Left lung (tissue), 10 donors: Measurements from ENCODE around the gene MRPL41. TPM values are rescaled to one million over a fixed set of nuclear protein-coding genes. Genes with fewer than 3 reads are reported as not detected.
"Not testable (repeated sequence)": the region's sequence is repeated elsewhere in the genome, so short reads cannot be mapped to it uniquely, and the experiment has no call there.

Experiments used
- ATAC-seq: fragments of 200-7000 bp; cut with Tn5 transposase; one replicate; pipeline ENCODE4 v1.9.1; 2020; ENCODE audit warnings: moderate library complexity
- DNase-seq, 4 donors: peaks; one replicate each; pipeline ENCODE4 v3.0.0-alpha.2; 2013 to 2020
- H3K27ac ChIP-seq, 2 donors: fragments of 200-600 bp; sonication (generic) in 1 of 2; one replicate each; pipeline versions ENCODE4 v1.5.0 to v1.8.0; 2020 to 2021
- H3K27me3 ChIP-seq, 2 donors: fragments of 200-600 bp; sonication (generic) in 1 of 2; one replicate each; pipeline versions ENCODE4 v1.5.0 to v1.8.0; 2020 to 2021
- H3K36me3 ChIP-seq, 2 donors: fragments of 200-600 bp; sonication (generic) in 1 of 2; one replicate each; pipeline versions ENCODE4 v1.5.0 to v1.8.0; 2020 to 2021
- H3K4me1 ChIP-seq, 2 donors: fragments of 200-600 bp; one replicate each; pipeline ENCODE4 v1.8.0; 2021
- H3K4me3 ChIP-seq, 2 donors: fragments of 200-600 bp; sonication (generic) in 1 of 2; one replicate each; pipeline versions ENCODE4 v1.5.0 to v1.8.0; 2020 to 2021; ENCODE audit warnings: mild to moderate bottlenecking in 1 of 2
- H3K9me3 ChIP-seq, 2 donors: fragments of 200-600 bp; sonication (generic) in 1 of 2; one replicate each; pipeline versions ENCODE4 v1.5.0 to v1.8.0; 2020 to 2021
- CTCF ChIP-seq, 2 donors: fragments of 200-600 bp; sonication (generic) in 1 of 2; IDR thresholded peaks; one replicate each; pipeline versions ENCODE4 v1.5.0 to v1.8.0; 2021; ENCODE audit warnings: antibody characterized with exemption in 2 of 2
- intact Hi-C, 2 donors: fragments of 100-400 bp; cut with DNase I; formaldehyde crosslinking; loops; one replicate each; pipeline versions ENCODE4 v1.11.2 to v1.14.2; 2022
- polyA plus RNA-seq, 6 donors: library from polyadenylated mRNA; unstranded; fragments of 120-200 nt; gene quantifications; one replicate each; pipeline ENCODE4 v1.2.1, GENCODE V29; 2013; ENCODE audit not compliant: insufficient read length in 6 of 6
- total RNA-seq, 2 donors: library from RNA; stranded (reverse); fragmentation: NEBNext Ultra II Directional; extraction: Animal tissue kit (Norgen Biotek cat#: 25700); gene quantifications; one replicate each; pipeline ENCODE4 v1.2.1, GENCODE V29; 2021
- donor health status: DM: no; HTN: yes; CAD: no.
- donor health status: DM: no; HTN: no; CAD: no.

Gene MRPL41
- total and polyA plus RNA-seq, 8 donors, result 10.9 to 49.1 (median 18.4) TPM

GRCh38 chr9:137534256-137535119 lies 17.2 kb upstream of the MRPL41 start:
- no peak overlapping the region for H3K4me3 ChIP-seq
- H3K9me3 ChIP-seq, result no peaks in the 10 kb centered on the region
- intact Hi-C loops, result no loop called here
- DNase-seq (peak in 2 of 4 donors; percentile 36 to 73), ATAC-seq (peak; percentile 99)
- no peaks in the 10 kb centered on the region for H3K36me3 ChIP-seq
- no peaks in the 10 kb centered on the region for H3K27me3 ChIP-seq
- no peak overlapping the region for H3K27ac ChIP-seq
- TF ChIP-seq CTCF (IDR thresholded peaks at IDR 0.05), result peak; percentile 35 to 66
- H3K4me1 ChIP-seq, result peaks cover 3 to 9% of the 10 kb centered on the region in 2 donors

GRCh38 chr9:137535120-137535428 lies 16.6 kb upstream of the MRPL41 start:
- Histone ChIP-seq H3K36me3 (no peaks in the 10 kb centered on the region), H3K9me3 (no peaks in the 10 kb centered on the region), H3K4me1 (peaks cover 3 to 9% of the 10 kb centered on the region in 2 donors), H3K4me3 (no peak overlapping the region), H3K27me3 (no peaks in the 10 kb centered on the region), H3K27ac (no peak overlapping the region)
- intact Hi-C loops, result no loop called here
- ATAC-seq (no peak), DNase-seq (no peak)
- no peak for TF ChIP-seq CTCF (IDR thresholded peaks at IDR 0.05)

GRCh38 chr9:137536594-137537131 lies 15.0 kb upstream of the MRPL41 start:
- DNase-seq, intact Hi-C loops, ATAC-seq: not testable (repeated sequence)

GRCh38 chr9:137538058-137538457 lies 13.6 kb upstream of the MRPL41 start:
- intact Hi-C loops, result no loop called here
- no peak for DNase-seq
- no peak overlapping the region for H3K4me3 ChIP-seq
- H3K36me3 ChIP-seq, result peaks cover 0 to 6% of the 10 kb centered on the region in 2 donors
- H3K4me1 ChIP-seq, result peaks cover 3 to 9% of the 10 kb centered on the region in 2 donors
- no peaks in the 10 kb centered on the region for H3K9me3 ChIP-seq
- ATAC-seq, result no peak
- no peak for TF ChIP-seq CTCF (IDR thresholded peaks at IDR 0.05)
- H3K27ac ChIP-seq, result no peak overlapping the region
- no peaks in the 10 kb centered on the region for H3K27me3 ChIP-seq

More at GRCh38 chr9:137536594-137537131, 15.0 kb upstream of the MRPL41 start:
- H3K9me3 ChIP-seq, H3K36me3 ChIP-seq, H3K27me3 ChIP-seq, H3K27ac ChIP-seq, H3K4me1 ChIP-seq, H3K4me3 ChIP-seq: not testable (repeated sequence)

GRCh38 chr9:137540536-137540935 lies 11.1 kb upstream of the MRPL41 start:
- no peaks in the 10 kb centered on the region for H3K9me3 ChIP-seq
- intact Hi-C loops, result no loop called here
- H3K4me1 ChIP-seq, result no peaks in the 10 kb centered on the region
- H3K27me3 ChIP-seq, result no peaks in the 10 kb centered on the region
- ATAC-seq, result no peak
- DNase-seq, result no peak
- H3K36me3 ChIP-seq, result peaks cover 0 to 6% of the 10 kb centered on the region in 2 donors
- no peak for TF ChIP-seq CTCF (IDR thresholded peaks at IDR 0.05)
- no peak overlapping the region for H3K4me3 ChIP-seq
- H3K27ac ChIP-seq, result no peak overlapping the region
